HG03039 (cell line): ENCODE measurements around the gene RAD51B.

ENCODE experiments used
- ATAC-seq: cut with Tn5 transposase; IDR thresholded peaks from one replicate; pipeline ENCODE4 v1.9.1; 2021; ENCODE audit warnings: mild to moderate bottlenecking, moderate library complexity; ENCODE audit not compliant: unreplicated experiment

RAD51B gene

DNA sequence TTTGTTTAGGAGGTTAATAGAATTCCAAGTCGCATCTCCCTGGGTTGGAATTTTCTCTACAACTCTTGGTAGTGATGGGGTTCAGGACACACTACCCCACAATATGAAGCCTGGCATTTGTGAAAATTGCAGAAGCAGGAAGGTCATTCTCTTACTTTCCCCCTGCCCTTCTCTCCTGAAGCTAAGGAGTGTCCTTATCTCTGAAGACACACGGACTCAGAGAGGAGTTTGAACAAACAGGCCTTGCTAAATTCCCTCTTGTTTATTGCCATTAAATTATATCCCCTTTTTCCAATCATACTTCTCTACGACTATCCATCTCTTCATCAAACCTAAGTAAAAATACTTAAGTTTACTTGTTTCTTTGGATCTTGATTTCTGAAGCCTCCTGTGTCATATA is 443.0 kb downstream of the RAD51B start:
- ATAC-seq = no peak

DNA sequence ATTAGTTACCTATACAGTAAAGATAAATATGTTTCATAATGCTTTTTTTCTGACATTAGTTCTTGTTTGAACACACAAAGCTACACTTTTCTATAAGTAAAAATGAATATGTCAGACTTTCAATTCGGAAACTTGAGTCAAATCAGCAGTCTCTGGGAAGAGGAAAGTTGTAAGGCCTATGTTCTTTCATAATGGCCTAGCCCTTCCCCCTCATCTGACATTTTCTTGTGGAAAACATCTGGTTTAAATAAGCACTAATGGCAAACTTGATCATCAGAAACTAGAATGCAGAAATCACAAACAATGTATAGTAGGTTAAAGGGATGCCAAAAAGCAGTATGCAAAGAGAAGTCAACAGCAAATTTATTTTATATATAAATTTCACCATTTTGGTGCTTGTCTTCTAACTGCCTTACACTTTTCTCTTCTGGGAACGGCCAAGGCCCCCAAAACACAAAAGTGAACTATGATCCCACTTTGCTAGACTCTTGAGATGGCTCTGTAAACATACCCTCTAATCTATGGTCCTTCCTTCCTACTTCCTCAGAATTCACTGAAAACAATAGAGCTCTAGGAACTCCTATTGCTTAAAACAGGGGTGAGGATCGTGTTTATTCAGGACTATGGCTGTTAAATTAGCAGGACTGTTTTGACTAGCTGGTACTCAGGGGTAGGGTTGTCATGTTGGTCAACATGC is 444.1 kb downstream of the RAD51B start:
- ATAC-seq = no peak

DNA sequence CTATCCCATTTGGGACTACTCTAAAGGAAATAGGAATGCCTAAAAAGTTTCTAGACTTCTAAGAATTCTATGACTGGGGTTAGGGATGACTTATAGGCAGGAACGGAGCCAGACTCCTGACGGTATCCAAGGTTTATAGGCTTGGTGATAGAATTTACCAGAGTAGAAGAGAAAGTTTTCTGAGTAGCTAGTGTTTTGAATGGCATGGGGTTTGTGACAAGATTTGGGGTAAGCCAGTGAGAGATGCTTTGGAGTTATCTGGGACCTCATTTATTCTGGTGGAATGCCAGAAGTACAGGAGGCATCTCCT is 444.6 kb downstream of the RAD51B start:
- ATAC-seq = no peak

DNA sequence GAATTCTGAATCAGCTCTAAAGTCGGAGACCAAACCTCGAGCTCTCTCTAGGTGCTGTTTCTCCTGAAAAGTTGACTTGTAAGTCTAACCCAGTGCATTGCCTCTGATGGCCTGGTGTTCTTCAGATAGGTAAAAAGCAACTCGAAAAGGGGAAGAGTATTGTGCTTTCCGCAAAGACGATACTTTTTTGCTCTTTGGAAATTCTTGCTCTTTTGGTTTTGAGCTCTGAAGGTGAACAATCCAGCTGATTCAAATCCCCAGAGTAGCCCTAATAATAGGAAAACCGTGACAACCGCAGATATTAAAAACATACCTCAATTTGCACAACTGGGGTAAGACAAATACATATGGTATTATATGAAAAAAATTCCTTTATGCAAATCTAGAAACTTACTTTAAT is 447.4 kb downstream of the RAD51B start:
- ATAC-seq = no peak

DNA sequence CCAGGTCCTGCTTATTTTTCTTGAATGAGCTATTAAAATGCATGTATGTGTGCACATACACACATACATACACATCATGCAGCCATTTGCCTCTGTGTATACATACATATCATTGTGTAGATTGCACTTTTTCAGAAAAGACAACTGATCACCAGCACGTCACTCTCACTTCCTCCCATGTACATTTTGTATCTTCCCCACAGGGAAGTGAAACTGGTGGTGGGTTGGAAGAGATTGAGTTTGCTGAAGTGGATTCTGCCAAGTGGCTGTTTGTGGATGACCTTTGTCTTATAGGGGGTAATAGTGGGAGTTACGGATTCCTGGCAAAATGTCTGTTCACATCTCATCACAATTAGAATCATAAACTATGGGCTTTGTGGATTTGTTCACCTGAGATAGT is 448.6 kb downstream of the RAD51B start:
- ATAC-seq = peak; percentile 57

DNA sequence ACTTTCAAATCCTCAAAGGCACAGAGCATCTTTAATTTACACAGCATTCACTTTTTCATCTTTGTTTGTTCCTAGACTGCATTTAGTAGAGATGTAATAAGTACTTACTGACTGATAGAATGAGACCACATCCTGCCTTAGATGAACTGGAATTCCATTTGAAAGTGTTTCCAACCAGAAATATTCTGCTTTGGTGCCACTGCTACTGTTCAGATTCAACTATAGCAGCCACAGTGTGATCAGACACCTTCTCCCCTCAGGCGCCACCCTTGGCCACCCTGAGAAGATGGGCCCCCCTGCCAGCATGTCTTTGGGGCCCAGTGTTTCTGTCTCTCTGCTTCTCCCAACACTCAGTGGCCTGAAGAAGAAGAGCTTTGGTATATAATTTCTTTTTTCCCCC is 449.1 kb downstream of the RAD51B start:
- ATAC-seq = no peak

DNA sequence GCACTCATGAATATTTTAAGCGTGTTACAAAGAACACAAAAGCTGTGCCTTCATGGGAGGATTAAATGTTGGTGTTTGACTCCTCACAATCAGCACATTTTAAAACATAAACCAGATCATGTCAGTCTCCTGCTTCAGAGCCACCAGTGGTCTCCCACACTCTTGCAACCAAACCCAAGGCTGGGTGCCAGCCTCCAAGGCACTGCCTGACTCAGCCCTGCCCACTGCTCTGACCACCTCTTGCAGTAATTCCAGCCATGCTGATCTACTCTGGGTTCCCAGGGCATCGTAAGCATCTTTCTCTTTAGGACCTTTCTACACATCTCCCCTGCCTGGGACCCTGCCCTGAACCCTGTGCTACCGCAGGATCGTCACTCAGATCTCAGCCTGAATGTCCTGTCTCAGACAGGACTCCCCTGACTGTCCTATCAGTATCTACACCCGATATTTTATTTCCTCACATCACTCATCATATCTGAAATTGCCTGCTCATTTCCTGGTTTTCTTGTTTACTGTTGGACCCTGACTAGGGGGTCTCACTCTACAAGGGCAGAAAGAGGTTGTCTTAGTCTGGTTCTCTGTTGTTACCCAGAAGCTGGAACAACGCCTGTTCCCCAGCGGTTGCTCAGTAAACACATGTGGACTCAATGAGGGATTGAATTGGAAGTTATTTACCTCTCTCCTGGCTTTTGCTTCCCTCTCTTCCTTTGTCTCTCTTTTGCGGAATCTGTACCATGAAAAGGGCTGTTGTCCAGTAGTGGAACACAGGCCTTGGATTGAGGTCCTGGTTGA is 449.8 kb downstream of the RAD51B start:
- no peak for ATAC-seq

DNA sequence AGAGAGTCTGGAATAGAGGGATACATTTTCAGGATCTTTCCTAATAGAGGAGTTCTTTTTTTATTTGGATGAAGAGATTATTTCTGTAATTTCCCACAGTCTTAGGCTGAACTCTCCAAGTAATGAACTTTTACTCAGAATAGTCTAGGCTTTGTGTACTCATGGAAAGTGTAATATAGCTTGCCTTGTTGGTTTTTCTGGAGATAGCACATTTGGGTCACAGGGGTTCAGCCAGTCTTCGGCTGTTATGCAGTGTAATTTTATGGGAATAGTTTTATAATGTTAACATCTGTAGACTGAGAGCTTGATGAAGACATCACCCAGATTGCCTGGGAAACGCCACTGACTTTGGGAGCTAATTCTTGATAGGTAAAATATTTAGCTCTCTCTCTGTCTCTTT is 450.8 kb downstream of the RAD51B start:
- ATAC-seq = no peak

DNA sequence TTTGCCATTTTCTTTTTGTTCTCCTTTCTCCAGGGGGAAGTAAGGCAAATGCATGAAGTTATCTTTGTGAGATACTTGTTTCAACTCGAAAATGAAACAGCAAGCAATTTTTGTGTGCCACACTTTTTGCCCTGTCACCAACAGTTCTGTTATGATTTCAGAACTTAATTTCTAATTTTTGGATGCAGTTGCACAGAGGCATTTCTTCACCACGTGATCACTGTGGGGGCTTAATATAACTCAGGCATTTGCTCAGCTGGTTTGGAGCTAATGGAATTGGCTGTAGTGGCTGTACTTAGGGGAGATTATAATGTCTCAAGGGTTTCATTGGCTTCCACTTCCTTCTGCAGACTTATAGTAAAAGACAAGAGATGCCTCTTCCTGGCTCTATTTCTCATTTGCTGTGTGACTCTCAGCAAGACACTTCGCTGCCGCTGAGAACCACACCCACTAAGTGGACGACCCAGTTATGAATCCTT is 452.4 kb downstream of the RAD51B start:
- ATAC-seq = no peak

DNA sequence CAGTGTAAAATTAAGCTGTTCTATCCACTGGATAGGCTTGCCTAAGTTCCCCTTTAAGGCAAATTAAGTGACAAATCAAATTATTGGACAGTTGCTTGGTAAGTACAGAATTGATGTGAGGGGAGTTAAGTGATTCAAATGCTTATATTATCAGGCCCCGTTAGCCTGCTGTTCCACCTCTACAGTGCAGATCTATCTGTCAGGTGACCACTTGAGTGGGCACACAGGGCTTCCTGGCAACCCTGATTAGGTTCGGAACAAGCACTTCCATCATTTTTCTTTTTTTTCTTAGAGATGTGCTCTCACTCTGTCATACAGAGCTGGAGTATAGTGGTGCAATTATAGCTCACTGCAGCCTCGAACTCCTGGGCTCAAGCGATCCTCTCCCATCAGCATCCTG is 453.8 kb downstream of the RAD51B start:
- no peak for ATAC-seq

DNA sequence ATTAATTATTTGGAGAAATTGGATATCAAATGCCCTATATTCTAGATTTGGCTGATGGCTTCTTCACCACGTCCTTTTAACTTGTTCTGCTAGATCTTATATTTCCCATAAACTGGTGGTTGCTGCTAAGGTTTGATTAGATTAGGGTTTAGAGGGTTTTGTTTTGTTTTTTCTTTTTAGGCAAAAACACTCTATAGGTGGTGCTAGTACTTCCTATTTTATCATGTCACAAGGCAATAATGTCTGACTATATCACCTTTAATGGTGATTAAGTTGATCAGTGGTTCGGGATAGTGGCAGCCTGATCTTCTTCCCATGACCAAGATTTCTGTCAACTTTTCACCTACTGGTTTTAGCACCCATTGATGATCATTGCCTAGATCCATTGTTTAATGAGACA is 455.1 kb downstream of the RAD51B start:
- ATAC-seq = no peak

DNA sequence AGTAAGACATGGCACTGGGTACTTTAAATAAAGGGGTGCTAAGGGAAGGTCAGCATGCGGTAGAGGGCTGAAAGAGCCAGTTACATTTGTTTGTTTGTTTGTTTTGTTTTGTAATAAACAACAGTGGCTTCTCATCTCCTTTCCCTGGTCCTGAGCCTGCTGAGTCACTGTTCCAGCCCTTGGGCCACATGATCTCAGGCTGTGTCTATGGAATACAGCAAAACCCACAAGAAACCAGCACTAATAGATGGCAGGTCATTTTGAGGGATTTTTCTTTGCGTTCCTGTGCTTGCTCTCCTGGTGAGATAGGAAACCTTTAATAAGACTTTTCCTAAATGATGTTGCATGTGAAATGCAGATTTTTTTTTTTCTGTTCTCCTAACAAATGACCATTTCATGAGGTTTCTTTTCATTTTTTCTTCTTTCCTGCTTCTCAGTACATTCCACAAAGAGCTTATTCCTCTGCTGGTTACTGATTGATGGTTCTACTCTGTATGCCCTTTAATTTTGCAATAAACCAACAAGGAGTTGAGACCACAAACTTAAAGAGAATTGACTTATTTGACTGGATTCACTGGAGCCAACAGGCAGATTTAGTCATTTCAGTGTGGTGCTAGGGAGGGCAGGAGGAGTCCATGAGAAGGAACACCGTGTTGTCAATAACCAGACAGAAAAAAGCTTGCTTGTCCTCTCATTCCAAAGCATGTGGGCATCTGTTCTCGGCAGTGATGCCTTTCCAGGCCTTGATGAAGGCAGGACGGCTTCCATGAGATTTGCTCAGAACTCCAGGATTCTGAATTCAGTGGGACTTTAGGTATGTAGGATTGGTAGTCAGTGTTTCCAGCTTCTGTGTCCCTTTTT is 459.2 kb downstream of the RAD51B start:
- ATAC-seq = no peak

DNA sequence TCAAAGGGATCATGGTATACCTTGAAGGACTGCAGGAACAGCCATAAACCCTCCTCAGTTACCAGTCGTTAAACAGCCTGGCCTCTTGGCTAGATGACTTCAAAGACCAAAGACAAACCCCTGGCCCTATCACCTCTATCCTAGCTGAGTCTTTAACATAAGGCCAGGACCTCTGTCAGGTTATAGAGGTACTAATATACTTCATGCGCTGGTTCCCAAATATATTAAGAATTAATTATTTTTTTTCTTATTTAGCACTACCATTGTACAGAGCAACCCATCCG is 459.8 kb downstream of the RAD51B start:
- no peak for ATAC-seq

DNA sequence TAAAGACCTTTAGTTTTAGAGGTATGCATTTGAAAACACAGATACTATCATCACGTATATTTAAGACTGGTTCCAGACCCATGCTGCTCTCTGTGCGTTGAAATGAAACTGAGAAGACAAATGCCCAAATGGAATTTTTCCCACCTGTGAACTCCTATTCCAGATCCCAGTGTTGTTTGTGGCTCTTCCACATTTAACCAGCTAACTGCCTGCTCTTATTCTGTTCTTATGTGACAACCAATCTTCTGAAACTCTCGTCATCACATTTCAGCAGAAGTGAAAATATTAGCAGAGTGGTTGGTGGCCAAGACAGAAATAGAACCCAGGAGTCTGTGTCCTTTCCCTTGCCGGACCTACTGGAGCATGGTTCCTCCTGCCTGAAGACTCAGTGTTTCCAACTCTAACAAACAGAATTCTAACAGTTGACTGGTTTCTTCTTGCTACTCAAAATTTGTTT is 460.2 kb downstream of the RAD51B start:
- peak; percentile 43 for ATAC-seq

DNA sequence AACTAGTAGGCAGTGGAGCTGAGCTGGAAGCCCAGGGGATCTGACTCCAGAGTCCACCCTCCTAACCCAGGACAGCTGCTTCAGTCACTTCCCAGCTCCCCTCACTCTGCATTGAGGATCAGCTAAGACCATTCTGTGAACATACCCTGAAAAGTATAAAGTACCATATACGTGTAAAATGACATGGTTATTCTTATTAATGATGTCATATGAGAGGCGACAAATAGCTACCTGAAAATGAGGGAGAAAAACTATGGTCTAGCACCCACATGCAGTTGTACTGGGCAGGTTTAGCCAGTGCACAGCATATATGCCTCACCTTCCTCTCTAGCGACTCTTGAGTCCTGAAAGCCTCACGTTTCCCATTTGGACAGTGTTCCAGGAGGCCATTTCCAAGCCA is 461.9 kb downstream of the RAD51B start:
- ATAC-seq = no peak

DNA sequence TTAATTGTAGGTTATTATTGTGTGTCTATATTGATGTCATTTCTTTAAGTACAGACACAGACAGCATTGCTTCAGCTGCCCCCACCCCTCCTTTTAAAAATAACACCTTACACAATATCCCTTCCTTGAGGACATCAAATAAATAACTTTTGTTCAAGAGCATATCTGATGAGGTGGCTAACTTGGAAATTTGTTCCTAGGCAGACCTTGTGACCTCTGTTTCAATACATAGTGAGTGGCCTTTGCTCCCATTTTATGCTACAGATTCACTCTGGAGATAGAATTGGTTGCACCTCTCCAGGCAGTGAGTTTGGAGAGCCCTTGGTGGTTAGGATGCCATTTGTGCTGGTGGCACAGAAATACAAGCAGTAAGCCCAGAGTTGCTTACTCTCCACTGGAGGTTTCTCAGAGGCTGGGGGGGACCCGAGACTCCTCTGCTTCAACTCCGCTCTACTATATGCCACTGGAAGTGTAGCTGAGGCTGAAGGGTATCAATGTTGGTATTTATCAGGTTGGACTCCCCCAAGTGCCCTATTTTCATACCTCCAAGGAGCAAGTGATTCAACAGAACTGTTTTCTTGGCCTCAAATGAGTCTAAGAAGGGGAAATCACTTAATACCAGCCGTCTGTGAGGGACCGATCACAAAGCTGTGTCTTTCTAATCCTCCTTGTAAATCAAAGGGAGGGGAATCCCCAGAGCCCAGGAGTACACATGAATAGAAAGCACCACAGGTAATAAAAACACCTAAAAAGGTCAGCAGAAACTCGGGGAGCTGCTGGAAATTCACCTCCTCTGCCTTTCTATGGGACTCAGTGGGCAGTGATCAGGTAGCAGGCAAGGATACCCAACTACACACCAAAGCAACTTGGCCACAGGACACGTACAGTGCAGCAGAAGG is 463.1 kb downstream of the RAD51B start:
- ATAC-seq = no peak

DNA sequence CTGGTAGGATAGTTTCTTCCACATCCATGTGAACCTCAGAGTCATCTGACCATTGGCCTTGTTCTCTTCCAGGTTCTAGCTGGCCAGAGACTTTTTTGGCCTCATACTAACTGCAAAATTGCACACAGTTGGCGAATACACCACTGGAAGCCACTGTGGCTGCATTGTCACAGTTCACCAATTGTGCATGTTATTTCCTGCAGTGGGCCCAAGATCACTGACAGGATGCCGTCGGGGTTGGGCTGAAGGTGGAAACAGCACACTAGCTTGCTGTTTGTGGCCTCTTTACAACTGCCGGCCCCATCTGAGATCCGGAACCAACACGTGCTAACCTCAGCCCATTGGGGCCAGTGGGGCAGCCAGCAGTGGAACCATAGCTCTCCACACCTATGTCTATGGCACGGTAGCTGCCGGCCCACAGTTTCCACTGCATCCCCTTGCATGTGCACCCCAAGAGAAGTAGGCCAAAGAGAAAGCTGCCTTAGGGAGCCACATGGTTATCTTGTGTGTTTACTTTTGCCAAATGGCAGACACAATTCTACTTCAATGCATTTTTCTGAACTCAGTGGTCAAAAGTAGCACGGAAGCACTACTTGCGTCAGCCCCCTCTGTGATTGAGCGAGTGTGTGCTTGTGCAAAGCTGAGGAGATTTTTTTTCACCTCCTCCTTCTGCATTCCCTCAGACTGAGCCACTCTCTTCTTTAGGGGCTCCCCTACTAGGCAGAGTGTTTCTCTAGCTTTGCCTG is 464.0 kb downstream of the RAD51B start:
- ATAC-seq = no peak

DNA sequence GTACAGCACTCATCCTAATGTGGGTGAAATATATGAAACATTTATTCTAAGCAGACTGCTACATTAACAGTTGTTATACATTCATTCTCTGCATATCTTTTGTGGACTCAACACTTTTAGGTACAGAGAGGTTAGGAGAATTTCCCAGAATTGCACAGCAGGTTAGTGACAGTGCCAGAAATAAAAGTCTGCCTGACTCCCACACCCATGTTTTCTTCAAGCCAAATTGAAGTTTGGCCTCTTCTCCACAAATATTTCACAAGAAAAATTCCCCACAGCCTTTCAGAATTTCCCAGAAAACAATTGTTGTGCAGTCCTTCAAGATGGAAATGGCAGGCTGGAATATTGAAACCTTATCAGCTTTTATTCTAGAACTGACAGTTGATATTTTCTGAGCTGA is 464.8 kb downstream of the RAD51B start:
- no peak for ATAC-seq

DNA sequence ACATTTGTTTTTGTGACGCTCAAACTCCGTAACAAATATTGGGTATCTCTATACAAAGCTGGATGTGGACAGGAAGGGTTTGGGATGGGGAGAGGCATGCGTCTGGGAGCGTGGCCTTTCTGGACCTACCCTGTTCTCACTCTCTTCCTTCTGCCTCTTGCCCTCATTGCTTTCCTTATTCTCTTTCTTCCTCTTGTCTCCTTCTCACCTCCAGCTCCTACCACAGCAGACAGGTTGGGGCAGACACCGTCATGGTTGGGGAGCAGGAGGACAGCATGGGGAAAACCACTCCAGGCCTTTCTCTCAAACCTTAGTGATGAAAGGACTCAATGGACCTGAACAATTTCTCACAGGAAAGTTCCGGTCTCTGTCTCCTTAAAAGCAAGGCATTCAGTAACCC is 465.3 kb downstream of the RAD51B start:
- no peak for ATAC-seq
